GM10847 (cell line): ENCODE results near the gene TLX1.

ENCODE experiments used
- POLR2A ChIP-seq: IDR thresholded peaks from 2 replicates; pipeline ENCODE4 v1.6.1; 2011; ENCODE audit not compliant: insufficient read length; ENCODE audit errors: extremely low read depth

TLX1 gene

DNA sequence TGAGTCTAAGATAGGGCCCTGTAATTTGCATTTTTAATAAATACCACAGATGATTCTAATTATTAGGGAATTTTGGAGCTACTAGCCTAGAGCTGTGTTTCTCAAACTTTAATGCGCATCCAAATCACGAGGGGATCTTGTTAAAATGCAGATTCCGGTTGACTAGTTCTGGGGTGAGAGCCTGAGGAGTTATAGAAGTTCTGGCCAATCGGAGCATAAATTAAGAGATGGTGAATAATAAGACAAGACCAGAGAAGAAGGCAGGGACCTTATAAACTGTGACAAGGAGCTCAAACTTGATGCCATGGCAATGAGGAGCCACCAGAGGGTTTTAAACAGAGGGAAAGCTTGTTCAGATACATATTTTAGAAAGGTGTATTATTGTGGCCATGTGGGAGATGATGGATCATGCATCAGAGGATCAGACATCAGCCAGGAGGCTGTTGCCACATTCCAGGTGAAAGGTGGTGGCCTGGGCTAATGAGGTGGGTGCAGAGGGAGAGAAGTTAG is 29.7 kb upstream of the TLX1 start:
- TF ChIP-seq POLR2A: no peak

DNA sequence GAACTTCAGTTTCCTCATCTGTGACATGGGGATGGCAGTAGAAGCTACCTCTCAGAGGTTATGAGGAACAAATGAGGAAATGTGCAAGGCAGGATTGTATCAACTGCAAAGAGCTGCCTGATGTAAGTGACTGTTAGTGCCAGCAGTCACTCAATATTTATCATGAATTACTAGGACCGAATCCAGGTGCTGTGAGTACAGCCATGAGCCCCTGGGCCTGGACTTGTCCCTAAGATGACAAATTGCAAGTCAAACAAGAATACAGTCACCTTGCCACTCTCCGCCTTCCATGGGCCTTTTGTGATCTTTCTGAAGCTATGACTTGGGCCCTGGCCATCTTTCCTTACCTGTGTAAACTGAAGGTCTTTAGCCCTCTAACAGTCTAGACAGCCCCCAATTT is 27.7 kb upstream of the TLX1 start:
- no peak for TF ChIP-seq POLR2A

DNA sequence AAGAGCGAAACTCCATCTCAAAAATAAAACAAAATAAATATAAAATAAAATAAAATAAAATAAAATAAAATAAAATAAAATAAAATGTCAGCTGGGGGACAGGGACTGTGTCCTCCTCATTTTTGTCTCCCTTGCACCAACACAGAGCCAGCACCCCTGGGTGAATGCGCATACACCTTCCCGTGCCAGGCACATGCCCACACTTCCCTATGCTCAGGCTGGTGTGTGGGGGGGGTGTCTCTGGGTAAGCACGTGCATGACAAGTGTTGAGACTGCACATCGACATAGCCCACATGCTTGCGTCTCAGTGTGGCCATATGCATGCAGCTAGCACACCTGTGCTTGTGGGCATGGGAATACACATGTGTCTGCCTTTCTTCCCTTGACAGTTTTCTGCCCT is 24.7 kb upstream of the TLX1 start:
- no peak for TF ChIP-seq POLR2A

GRCh38 chr10:101107771-101108170 is 23.3 kb upstream of the TLX1 start:
- TF ChIP-seq POLR2A: no peak

DNA sequence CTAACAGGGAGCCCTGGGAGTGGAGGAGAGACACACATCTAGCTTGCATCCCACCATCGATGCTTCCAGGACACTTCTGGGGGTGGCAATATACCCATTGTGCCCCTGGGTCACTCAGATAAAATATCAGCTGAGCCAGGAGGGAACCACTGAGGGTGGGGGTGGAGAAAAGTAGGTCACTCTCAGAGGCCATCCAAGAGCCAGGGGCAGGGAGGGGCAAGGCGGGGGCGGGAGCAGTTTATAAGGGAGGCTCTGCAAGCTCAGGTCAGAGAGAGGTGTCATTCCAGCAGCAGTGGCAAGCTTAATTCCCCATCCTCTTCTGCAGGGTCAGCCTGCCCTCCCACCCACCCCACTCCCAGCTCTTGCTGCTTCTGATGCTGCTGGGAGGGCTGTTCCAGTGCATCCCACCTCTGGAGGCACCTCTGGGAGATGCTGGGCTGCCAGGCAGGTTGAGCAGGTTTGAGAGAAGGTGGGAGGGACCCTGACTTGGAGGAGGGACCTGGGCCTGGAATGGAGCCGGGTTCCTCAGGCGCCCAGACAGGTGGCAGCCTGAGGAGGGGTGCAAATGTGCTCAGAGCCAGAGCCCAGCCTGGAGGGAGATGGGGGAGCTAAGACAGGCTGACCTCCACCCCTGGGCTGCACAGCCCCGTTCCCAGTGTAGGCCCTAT is 20.1 kb upstream of the TLX1 start:
- TF ChIP-seq POLR2A: no peak

- TF ChIP-seq POLR2A: no peak
These were observed 19.6 kb upstream of the TLX1 start for GRCh38 chr10:101111547-101111946.

DNA sequence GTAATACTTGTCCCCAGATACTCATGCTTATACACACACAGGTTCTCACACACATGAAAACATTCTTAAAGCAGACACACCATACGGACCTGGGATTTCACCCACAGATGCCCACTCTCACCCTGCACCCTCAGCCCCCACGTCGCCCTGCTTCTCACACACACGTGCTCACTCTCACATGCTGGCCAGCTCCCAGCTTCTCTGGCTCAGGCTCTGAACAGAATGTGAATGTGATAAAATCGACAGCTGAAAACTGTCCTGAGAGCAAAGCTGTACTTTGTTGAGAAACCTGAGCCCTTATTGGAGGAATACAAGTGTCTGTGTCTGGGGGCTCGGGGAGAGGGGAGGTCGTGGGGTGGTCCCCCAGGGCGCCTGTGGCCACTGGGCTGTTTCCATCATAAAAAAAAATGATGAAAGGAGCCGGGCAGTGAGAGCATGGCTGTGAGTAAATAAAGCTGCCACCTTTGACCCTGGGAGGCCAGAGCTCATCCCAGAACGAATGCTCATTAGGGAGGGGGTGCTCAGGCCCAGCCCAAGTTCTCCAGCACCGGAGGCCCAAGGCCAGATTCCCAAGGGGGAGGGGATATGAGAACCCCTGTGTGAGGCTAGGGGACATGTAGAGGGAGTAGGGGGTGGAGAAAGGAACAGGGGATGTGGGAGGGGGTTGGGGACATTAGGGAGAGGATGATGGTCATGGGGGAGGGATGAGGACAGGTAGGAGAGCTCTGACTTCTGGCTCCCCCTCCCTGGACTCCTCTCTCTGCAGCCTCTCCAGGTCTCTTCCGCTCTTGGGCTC is 18.1 kb upstream of the TLX1 start:
- no peak for TF ChIP-seq POLR2A

DNA sequence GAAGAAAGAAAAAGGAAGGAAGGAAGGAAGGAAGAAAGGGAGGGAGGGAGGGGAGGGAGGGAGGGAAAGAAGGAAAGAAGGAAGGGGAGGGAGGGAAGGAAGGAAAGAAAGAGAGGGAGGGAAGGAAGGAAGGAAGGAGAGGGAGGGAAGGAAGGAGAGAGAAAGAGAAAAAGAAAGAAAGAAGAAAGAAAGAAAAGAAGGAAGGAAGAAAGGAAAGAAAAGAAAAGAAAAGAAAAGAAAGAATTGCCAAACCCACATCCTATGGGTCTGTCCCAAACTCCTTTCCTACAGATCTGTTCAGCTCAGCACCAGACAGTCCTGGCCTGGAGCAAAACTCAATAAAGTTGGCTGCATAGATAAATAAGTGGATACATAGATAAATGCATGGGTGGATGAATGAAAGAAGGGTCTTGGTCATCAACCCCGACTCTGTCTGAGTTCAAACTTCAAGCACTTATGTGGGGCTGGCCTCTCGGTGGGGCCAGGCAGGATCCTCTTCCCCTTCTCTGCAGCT is 17.2 kb upstream of the TLX1 start:
- no peak for TF ChIP-seq POLR2A

DNA sequence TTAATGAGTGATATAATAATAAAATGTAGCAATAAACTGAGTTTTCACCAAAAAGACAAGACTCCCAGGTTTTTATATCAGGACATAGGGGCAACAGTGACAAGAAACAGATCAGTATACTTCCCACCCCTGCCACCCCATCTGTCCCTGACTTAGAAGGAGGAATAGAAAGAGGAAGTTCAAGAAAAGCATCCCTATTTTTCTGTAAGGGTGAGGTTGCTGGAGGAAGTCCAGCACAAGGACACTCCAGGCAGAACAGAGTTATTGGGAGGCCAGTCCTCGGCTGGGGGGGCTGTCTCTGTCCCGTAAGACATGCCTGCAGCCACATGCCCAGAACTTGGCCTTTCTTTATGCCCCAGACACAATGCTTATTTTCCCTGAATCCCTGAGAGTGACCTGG is 16.5 kb upstream of the TLX1 start:
- no peak for TF ChIP-seq POLR2A

GRCh38 chr10:101116754-101117153 is 14.3 kb upstream of the TLX1 start:
- no peak for TF ChIP-seq POLR2A

DNA sequence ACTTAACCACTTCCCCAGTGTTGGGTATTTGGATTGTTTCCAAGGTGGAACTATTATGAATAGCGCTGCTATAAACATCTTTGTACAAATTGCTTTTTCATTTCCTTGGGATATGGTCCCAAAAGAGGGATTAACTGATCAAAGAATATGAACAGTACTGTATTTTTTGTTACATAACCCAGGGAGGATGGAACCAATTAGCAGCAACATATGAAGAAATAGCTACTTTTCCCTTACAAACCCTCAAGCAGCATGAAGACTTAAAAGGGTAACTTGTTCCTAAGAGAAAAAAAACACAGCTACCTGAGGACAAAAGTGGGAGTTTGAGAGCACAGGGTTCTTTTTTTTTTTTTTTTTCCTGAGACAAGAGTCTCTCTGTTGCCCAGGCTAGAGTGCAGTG is 13.1 kb upstream of the TLX1 start:
- no peak for TF ChIP-seq POLR2A

GRCh38 chr10:101120520-101120883 is 10.6 kb upstream of the TLX1 start:
- no peak for TF ChIP-seq POLR2A

GRCh38 chr10:101120884-101121653 is 10.0 kb upstream of the TLX1 start:
- TF ChIP-seq POLR2A: no peak

DNA sequence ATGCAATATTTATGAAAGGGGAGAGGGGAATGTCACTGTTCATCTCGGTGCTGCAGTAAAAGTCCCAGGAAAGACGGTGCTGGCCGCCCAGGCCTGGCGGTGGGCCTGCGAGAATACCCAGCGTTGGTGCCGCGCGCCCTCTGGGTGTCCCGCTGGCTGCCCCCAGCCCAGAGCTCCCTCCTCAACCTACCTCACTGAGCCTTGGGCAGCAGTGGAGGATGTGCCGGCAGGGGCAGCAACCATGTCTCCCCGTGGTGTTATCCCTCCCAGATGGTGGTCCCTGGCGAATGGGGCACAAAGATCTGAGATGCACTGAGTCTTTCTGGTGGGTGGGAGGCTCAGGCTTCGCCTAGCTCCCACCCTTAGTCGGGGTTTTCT is 9.5 kb upstream of the TLX1 start:
- TF ChIP-seq POLR2A: no peak

GRCh38 chr10:101122270-101123084 is 8.6 kb upstream of the TLX1 start:
- no peak for TF ChIP-seq POLR2A
